ENCODE results near the gene THSD4.

- no peak for TF ChIP-seq CTCF (conservative IDR thresholded peaks at IDR 0.05; ENCODE audit: low read length)
- no peak for TF ChIP-seq EZH2phosphoT487 (IDR thresholded peaks at IDR 0.05; ENCODE audit: borderline replicate concordance)
Measured at GRCh38 chr15:71548401-71548807, 433.1 kb downstream of the THSD4 start.

Data from Loucy (cell line).